GM18520 (cell line): ENCODE results near the gene WNT3.

Experiments
- ATAC-seq: cut with Tn5 transposase; IDR thresholded peaks from one replicate; pipeline ENCODE4 v1.9.1; 2021; ENCODE audit not compliant: unreplicated experiment

Gene WNT3

GRCh38 chr17:46837521-46837920, 19.0 kb upstream of the WNT3 start:
- ATAC-seq: no peak

DNA sequence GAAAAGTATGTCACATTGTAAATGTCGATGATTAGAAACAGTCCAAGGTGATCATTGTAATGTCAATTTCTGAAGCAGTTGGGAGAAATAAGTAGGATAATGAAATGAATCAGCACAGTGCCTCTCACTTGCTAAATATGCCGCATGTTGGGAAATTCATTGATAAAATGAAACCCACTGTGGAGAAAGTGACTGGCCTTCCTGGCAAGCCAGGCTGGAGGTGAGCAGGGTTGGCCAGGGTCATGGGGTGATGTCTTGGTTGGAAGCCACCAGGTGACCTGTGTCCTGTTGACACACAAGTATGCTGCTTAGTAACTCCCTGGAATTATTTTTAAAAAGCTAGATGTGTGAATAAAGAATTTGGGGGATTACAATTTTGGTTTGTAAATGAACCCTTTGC, 18.0 kb upstream of the WNT3 start:
- ATAC-seq: no peak

DNA sequence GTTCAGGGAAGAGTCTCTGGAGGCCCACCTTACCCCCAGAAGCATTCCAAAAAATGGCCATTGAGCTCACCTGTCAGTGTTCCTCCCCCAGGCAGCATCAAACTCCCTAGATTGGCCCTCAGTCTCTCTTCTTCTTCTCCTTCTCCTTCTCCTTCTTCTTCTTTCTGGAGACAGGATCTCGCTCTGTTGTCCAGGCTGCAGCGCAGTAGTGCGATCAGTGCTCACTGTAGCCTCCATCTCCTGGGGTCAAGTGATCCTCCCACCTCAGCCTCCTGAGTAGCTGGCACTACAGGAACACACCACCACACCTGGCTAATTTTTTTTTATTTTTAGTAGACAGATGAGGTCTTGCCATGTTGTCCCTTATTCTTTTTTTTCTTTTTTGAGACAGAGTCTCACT, 16.4 kb upstream of the WNT3 start:
- no peak for ATAC-seq

DNA sequence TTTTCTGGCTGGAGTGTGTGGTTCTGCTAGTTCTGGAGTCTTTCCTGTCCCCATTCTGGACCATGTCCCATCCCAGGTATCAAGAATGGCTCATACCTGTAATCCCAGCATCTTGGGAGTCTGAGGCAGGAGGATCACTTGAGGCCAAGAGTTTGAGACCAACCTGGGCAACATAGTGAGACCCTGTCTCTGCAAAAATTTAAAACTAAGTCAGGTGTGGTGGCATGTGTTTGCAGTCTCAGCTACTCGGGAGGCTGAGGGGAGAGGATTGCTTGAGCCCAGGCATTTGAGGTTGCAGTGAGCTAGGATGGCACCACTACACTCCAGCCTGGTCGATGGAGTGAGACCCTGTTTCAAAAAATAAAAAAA, 15.3 kb upstream of the WNT3 start:
- no peak for ATAC-seq

GRCh38 chr17:46832945-46833839, 14.7 kb upstream of the WNT3 start:
- no peak for ATAC-seq

GRCh38 chr17:46832331-46832821, 13.9 kb upstream of the WNT3 start:
- no peak for ATAC-seq

- ATAC-seq: no peak
These were observed 13.3 kb upstream of the WNT3 start for GRCh38 chr17:46831573-46832330.

DNA sequence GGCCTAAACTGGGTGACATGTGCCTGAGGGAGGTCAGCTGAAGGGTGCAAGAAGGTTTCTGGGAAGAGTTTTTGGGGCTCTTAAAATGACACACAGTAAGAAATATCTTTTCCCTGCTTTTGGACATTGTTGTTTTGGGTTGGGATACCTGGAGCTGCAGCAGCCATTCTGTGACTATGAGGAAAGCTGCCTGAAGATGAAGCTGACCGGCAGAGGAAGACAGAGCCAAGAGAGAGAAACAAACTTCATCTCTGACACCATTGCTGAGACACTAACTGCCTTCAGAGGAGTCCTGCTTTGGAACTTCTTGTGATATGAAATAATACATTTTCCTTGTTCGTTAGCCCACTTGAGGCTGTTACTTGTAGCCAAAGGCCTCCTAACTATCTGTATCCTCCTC, 8.8 kb upstream of the WNT3 start:
- ATAC-seq: no peak

DNA sequence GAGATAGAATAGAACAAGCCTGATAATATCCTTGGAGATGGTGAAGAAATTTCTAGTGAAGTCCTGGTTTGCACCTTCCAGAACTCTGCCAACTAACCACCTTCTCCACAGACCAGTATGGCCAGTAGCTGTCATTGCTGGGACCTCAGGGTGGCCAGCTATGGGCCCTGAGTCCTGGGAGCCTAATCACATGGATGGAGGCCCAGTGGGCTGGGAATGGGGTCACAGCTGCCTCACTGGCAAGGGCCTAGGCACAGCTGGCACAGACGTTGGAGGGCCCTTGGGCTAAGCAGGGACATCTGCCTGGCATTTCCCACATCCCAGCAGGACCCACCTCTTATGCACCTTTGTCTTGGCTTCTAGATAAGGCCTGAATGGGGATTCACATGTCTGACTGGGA, 7.6 kb upstream of the WNT3 start:
- no peak for ATAC-seq

- no peak for ATAC-seq
These were observed 5.2 kb upstream of the WNT3 start for GRCh38 chr17:46823657-46824056.

GRCh38 chr17:46822388-46822921, 4.0 kb upstream of the WNT3 start:
- no peak for ATAC-seq

GRCh38 chr17:46821482-46822387, 3.2 kb upstream of the WNT3 start:
- no peak for ATAC-seq

DNA sequence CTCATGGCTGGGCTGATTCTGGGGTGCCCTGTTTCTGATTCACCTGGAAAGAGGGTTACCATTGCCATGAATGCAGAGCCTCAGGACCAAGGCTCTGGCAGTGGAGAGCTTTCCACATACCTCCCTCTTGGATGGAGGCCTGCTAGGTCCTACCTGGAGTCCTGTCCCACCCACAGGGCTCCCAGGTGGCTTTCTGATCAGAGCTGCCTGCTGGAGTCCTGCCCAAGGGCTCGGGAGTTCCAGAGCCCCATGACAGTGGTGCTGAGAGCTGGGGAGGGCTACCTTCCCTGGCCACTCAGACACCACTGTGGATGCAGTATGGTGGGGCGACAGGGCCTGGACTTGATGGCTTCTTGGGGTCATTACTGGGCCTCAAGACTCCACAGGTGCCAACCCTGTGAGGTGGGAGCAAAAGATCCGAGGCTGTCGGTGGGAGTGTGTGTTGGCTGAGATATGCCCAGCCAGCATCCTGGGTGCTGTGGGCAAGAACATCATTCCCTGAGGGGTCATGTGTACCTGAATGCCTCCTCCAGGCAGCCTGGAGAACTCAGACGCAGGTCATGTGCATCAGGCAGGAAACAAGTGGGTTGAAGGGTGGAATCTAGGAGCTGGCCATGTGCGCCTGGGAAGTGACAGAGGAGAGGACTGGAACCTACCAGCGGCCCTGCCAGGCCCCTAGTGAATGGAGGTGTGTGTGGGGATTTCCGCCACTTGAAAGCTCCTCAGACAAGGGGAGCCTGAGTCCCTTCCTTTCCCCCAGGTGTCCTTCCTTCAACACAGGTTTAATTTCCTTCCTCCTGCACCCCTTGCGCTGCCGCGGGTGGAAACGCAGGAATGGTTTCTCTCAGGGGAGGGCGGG, 2.3 kb upstream of the WNT3 start:
- no peak for ATAC-seq

DNA sequence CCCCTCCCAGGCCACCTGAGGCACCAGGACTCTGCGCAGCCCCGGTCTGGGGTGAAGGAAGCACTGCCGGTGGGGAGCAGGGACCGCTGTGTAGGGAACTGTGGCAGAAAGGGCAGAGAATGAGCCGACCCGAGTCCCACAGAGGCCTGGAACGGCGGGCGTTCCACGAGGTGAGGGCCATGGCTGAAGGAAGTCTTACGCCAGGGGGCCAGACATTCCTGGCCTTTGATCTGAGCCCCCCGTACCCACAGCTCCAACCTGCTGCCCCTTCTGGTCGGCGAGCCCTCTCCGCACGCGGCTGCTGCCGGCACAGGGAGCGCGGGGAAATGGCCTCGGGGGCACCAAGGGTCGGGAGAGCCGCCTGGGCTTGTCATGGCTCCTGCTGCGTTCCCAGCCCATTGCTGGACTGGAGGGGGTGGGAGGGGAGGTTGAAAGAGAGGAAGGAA, 1.4 kb upstream of the WNT3 start:
- no peak for ATAC-seq

DNA sequence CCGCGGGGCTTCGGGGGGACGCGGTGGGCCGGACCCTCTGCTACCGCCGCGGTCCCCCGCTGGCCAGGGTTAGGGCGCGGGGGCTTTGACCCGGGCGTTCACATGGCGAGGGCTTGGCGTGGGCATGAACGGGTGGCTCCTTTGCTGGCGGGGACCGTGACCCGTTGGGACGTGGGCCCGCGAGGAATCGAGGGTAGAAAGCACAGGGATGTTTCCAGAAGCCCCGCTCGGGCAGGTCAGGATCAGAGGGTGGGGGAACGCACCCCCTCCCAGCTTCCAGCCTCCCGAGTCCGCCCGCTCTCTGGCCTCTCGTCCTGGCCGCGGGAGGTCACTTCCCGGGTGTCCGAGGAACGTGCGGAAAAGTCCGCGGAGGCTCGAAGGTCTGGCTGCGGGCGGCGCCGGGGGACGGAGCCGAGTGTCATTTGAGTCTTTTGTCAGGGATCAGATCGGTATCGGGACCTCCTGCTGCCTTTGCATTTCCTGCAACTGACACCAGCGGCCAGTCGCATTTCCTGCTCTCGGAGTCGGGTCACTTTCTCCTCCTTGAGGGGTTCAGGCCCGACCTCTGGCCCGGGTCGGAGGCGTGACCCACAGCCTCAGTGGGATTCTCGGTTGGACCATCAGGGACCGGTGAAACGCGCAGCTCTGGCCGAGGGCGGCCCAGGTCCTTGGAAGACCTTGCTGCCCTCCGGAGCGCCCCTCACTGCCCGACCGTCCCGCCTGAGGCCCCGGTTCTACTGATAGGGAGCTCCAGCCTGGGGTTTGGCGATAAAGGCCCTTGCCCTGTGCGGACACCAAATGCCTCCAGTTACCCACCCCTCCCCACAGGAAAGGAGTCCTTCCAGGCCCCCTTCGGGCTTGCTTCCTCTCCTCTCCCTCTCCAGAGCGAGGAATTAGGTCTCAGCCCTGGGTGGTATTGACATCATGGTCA, 702 bp upstream of the WNT3 start:
- ATAC-seq: no peak

- no peak for ATAC-seq
These were observed 637 bp downstream of the WNT3 start for GRCh38 chr17:46817901-46818209.

- ATAC-seq: no peak
These were observed 1.2 kb downstream of the WNT3 start for GRCh38 chr17:46817151-46817900.
